Mesenteric fat pad (tissue), 1 donor: ENCODE measurements around the gene CHST11. TPM values are rescaled to one million over a fixed set of nuclear protein-coding genes. Genes with fewer than 3 reads are reported as not detected.
"Not testable (repeated sequence)": the region's sequence is repeated elsewhere in the genome, so short reads cannot be mapped to it uniquely, and the experiment has no call there.

Experiments used
- DNase-seq: peaks from one replicate; pipeline ENCODE4 v3.0.0-alpha.2; 2020; ENCODE audit warnings: low spot score
- total RNA-seq: library from RNA; stranded (reverse); fragmentation: NEBNext Ultra II Directional; extraction: Animal tissue kit (Norgen Biotek cat#: 25700); gene quantifications from one replicate; pipeline ENCODE4 v1.2.1, GENCODE V29; 2021
- donor health status: DM: yes; HTN: yes; CAD: no.

Gene CHST11
- total RNA-seq, 1 donor from 2014 or later = 15.4 TPM

- no peak for DNase-seq
These were observed 144.3 kb downstream of the CHST11 start for GRCh38 chr12:104600790-104601739.

- no peak for DNase-seq
These were observed 145.7 kb downstream of the CHST11 start for GRCh38 chr12:104602406-104602805.

GRCh38 chr12:104602896-104603295, 146.1 kb downstream of the CHST11 start:
- DNase-seq = no peak

- DNase-seq = no peak
These were observed 146.8 kb downstream of the CHST11 start for GRCh38 chr12:104603545-104603973.

- DNase-seq = no peak
These were observed 147.6 kb downstream of the CHST11 start for GRCh38 chr12:104604070-104604994.

- no peak for DNase-seq
These were observed 148.4 kb downstream of the CHST11 start for GRCh38 chr12:104604995-104605675.

- no peak for DNase-seq
These were observed 148.9 kb downstream of the CHST11 start for GRCh38 chr12:104605685-104606084.

GRCh38 chr12:104608998-104609397, 152.2 kb downstream of the CHST11 start:
- DNase-seq = no peak

GRCh38 chr12:104609445-104609844, 152.7 kb downstream of the CHST11 start:
- no peak for DNase-seq

- no peak for DNase-seq
These were observed 153.9 kb downstream of the CHST11 start for GRCh38 chr12:104610513-104611235.

- no peak for DNase-seq
These were observed 154.9 kb downstream of the CHST11 start for GRCh38 chr12:104611671-104612070.

- not testable (repeated sequence) for DNase-seq
These were observed 156.6 kb downstream of the CHST11 start for GRCh38 chr12:104613372-104613771.

- no peak for DNase-seq
These were observed 158.4 kb downstream of the CHST11 start for GRCh38 chr12:104615048-104615561.

GRCh38 chr12:104618691-104619090, 161.9 kb downstream of the CHST11 start:
- DNase-seq = no peak

GRCh38 chr12:104619305-104619704, 162.6 kb downstream of the CHST11 start:
- no peak for DNase-seq

- no peak for DNase-seq
These were observed 164.2 kb downstream of the CHST11 start for GRCh38 chr12:104620837-104621531.

- no peak for DNase-seq
These were observed 166.2 kb downstream of the CHST11 start for GRCh38 chr12:104622928-104623327.

- DNase-seq = no peak
These were observed 167.1 kb downstream of the CHST11 start for GRCh38 chr12:104623883-104624282.

- peak; percentile 55 for DNase-seq
These were observed 167.8 kb downstream of the CHST11 start for GRCh38 chr12:104624529-104624928.
